ENCODE data around the gene NCOA3.
"Not testable (repeated sequence)": the region's sequence is repeated elsewhere in the genome, so short reads cannot be mapped to it uniquely, and the experiment has no call there.

The NCOA3 gene

GRCh38 chr20:47496118-47496517 is 5.6 kb upstream of the NCOA3 start:
- no peak for DNase-seq (ENCODE audit: low read depth)
- H3K4me3 ChIP-seq (ENCODE audit: low read length) = no peak overlapping the region
- TF ChIP-seq, protein P1, sequence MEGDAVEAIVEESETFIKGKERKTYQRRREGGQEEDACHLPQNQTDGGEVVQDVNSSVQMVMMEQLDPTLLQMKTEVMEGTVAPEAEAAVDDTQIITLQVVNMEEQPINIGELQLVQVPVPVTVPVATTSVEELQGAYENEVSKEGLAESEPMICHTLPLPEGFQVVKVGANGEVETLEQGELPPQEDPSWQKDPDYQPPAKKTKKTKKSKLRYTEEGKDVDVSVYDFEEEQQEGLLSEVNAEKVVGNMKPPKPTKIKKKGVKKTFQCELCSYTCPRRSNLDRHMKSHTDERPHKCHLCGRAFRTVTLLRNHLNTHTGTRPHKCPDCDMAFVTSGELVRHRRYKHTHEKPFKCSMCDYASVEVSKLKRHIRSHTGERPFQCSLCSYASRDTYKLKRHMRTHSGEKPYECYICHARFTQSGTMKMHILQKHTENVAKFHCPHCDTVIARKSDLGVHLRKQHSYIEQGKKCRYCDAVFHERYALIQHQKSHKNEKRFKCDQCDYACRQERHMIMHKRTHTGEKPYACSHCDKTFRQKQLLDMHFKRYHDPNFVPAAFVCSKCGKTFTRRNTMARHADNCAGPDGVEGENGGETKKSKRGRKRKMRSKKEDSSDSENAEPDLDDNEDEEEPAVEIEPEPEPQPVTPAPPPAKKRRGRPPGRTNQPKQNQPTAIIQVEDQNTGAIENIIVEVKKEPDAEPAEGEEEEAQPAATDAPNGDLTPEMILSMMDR (IDR thresholded peaks at IDR 0.05; ENCODE audit: insufficient read depth, low read depth, low read length, missing control alignments) = no peak

DNA sequence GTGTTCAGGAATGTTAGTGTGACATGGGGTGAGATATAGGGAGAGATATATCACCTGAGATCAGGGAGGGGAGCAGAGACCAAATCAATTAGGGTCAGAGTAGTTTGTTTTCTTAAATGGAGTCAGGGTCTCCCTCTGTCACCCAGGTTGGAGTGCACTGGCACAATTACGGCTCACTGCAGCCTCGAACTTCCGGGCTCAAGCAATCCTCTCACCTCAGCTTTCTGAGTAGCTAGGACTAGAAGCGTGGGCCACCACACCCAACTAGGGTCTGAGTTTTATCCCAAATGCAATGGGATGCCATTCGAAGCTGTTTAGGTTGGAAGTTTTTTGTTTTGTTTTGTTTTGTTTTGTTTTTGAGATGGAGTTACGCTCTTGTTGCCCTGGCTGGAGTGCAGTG is 3.1 kb upstream of the NCOA3 start:
- TF ChIP-seq, protein P1 (IDR thresholded peaks at IDR 0.05; ENCODE audit: insufficient read depth, low read depth, low read length, missing control alignments) = no peak
- no peak for DNase-seq (ENCODE audit: low read depth)

GRCh38 chr20:47499053-47499452 is 2.6 kb upstream of the NCOA3 start:
- DNase-seq (ENCODE audit: low read depth) = no peak
- TF ChIP-seq, protein P1 (IDR thresholded peaks at IDR 0.05; ENCODE audit: insufficient read depth, low read depth, low read length, missing control alignments) = no peak
- H3K4me3 ChIP-seq (ENCODE audit: low read length) = no peak overlapping the region

More for the DNA sequence above, 3.1 kb upstream of the NCOA3 start:
- no peak overlapping the region for H3K4me3 ChIP-seq (ENCODE audit: low read length)

- not testable (repeated sequence) for DNase-seq (ENCODE audit: low read depth)
These were observed 1.6 kb upstream of the NCOA3 start for GRCh38 chr20:47500082-47500481.

DNA sequence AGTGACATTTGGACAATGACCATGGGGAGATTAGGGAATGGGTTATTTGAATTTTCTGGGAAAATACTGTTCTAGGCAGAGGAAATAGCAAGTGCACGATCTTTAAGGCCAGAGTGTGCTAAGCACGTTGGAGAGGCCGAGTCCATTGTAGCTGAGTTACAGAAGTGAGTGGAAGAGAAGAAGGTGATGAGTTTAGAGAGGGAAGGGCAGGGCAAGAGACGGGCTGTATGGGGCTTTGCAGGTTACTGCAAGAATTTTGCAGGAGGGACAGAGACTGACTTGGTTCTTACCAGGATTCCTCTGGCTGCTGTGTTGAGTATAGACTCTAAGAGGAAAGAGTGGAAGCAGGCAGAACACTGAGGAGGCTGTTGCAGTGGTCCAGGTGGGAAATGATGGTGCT is 1.1 kb upstream of the NCOA3 start:
- H3K4me3 ChIP-seq (ENCODE audit: low read length) = peak overlapping the region; percentile 77
- TF ChIP-seq, protein P1 (IDR thresholded peaks at IDR 0.05; ENCODE audit: insufficient read depth, low read depth, low read length, missing control alignments) = no peak
- no peak for DNase-seq (ENCODE audit: low read depth)

More at GRCh38 chr20:47500082-47500481, 1.6 kb upstream of the NCOA3 start:
- H3K4me3 ChIP-seq (ENCODE audit: low read length) = not testable (repeated sequence)

- TF ChIP-seq, protein P1 (IDR thresholded peaks at IDR 0.05; ENCODE audit: insufficient read depth, low read depth, low read length, missing control alignments) = no peak
- peak overlapping the region; percentile 77 for H3K4me3 ChIP-seq (ENCODE audit: low read length)
- no peak for DNase-seq (ENCODE audit: low read depth)
These were observed 588 bp upstream of the NCOA3 start for GRCh38 chr20:47501116-47501481.

GRCh38 chr20:47502271-47503239 is 868 bp downstream of the NCOA3 start:
- DNase-seq (ENCODE audit: low read depth) = peak; percentile 43
- H3K4me3 ChIP-seq (ENCODE audit: low read length) = peak overlapping the region; percentile 77
- TF ChIP-seq, protein P1 (IDR thresholded peaks at IDR 0.05; ENCODE audit: insufficient read depth, low read depth, low read length, missing control alignments) = no peak
